Keratinocyte (primary cell): Measurements from ENCODE around the gene FBXL5. TPM values are rescaled to one million over a fixed set of nuclear protein-coding genes. Genes with fewer than 3 reads are reported as not detected.

Experiments
- DNase-seq: peaks from one replicate; pipeline ENCODE4 v3.0.0-alpha.2; 2011; ENCODE audit warnings: low read depth, missing footprints, low spot score
- FAIRE-seq: peaks from 2 replicates; lab custom pipeline; 2011; peaks lifted over from hg19 to GRCh38; lab: Jason Lieb, UNC
- H2AFZ ChIP-seq: 2 replicates; pipeline ENCODE4 v1.6.0; 2012; ENCODE audit warnings: low read length, control low read depth, inconsistent platforms; ENCODE audit not compliant: control insufficient read depth
- H3K27ac ChIP-seq: 2 replicates; pipeline ENCODE4 v1.5.1; 2011; ENCODE audit warnings: low read length; ENCODE audit not compliant: control insufficient read depth, insufficient read depth
- H3K27me3 ChIP-seq: 3 replicates; pipeline ENCODE4 v1.6.0; 2011; ENCODE audit warnings: low read length; ENCODE audit not compliant: control insufficient read depth, insufficient read depth; ENCODE audit errors: extremely low read depth
- H3K36me3 ChIP-seq, 2 experiments: 2 replicates in 1 of 2; 3 replicates in 1 of 2; pipeline ENCODE4 v1.5.1; 2011; ENCODE audit warnings: low read length in 2 of 2, mild to moderate bottlenecking in 1 of 2; ENCODE audit not compliant: control insufficient read depth in 2 of 2, insufficient read depth in 2 of 2; ENCODE audit errors: extremely low read depth in 1 of 2
- H3K4me1 ChIP-seq: 3 replicates; pipeline ENCODE4 v1.5.1; 2011; ENCODE audit warnings: low read length; ENCODE audit not compliant: control insufficient read depth, insufficient read depth; ENCODE audit errors: extremely low read depth
- H3K4me2 ChIP-seq: 3 replicates; pipeline ENCODE4 v1.6.0; 2011; ENCODE audit warnings: low read depth, low read length; ENCODE audit not compliant: control insufficient read depth, insufficient read depth; ENCODE audit errors: extremely low read depth
- H3K4me3 ChIP-seq, 3 experiments: fragments of 200-600 bp in 1 of 3; sonication (generic) in 1 of 3; 2 replicates in 2 of 3; 3 replicates in 1 of 3; pipeline ENCODE4 v1.5.1; 2011 to 2016; ENCODE audit warnings: low read length in 3 of 3, mild to moderate bottlenecking in 3 of 3, control low read depth in 2 of 3, inconsistent platforms in 1 of 3, low read depth in 1 of 3, mixed read lengths in 1 of 3, mixed run types in 1 of 3, moderate library complexity in 1 of 3; ENCODE audit not compliant: control insufficient read depth in 2 of 3, insufficient read depth in 2 of 3; ENCODE audit errors: extremely low read depth in 1 of 3
- H3K79me2 ChIP-seq: 2 replicates; pipeline ENCODE4 v1.6.0; 2012; ENCODE audit warnings: low read length; ENCODE audit not compliant: control insufficient read depth, insufficient read depth
- H3K9ac ChIP-seq: 3 replicates; pipeline ENCODE4 v1.6.0; 2011; ENCODE audit warnings: low read length; ENCODE audit not compliant: control insufficient read depth, insufficient read depth; ENCODE audit errors: extremely low read depth
- H3K9me1 ChIP-seq: 3 replicates; pipeline ENCODE4 v1.6.0; 2011; ENCODE audit warnings: low read length; ENCODE audit not compliant: control insufficient read depth, insufficient read depth; ENCODE audit errors: extremely low read depth
- H3K9me3 ChIP-seq: 2 replicates; pipeline ENCODE4 v1.5.1; 2012; ENCODE audit warnings: low read depth, low read length; ENCODE audit not compliant: control insufficient read depth
- H4K20me1 ChIP-seq: 3 replicates; pipeline ENCODE4 v1.6.0; 2011; ENCODE audit warnings: low read length; ENCODE audit not compliant: control insufficient read depth, insufficient read depth; ENCODE audit errors: extremely low read depth
- EZH2 ChIP-seq: IDR thresholded peaks from one replicate; pipeline ENCODE4 v1.6.1; 2012; ENCODE audit warnings: inconsistent platforms, mild to moderate bottlenecking, low read length, moderate library complexity
- dilution Hi-C: fragments of 300-500 bp; cut with MboI; formaldehyde crosslinking; loops from one replicate; pipeline ENCODE4 v1.7.0; 2020; ENCODE audit warnings: low sequenced_read_pairs; ENCODE audit not compliant: extremely low pct_ligation_motif_present
- polyA plus RNA-seq, 5 experiments: library from polyadenylated mRNA; depleted of rRNA in 3 of 5; stranded (reverse) in 3 of 5; stranded (forward) in 1 of 5; unstranded in 1 of 5; fragments of >200 nt; gene quantifications; 1 replicate in 1 of 5; 2 replicates in 3 of 5; 3 replicates in 1 of 5; pipeline versions ENCODE4 v1.2.1 to v1.2.3, GENCODE V29; 2011 to 2012; ENCODE audit warnings: missing spikeins in 2 of 5, low read depth in 1 of 5, low replicate concordance in 1 of 5
- TF ChIP-seq, protein P1 (sequence below), 3 experiments: IDR thresholded peaks in 1 of 3; conservative IDR thresholded peaks in 1 of 3; optimal IDR thresholded peaks in 1 of 3; 2 replicates in 2 of 3; 3 replicates in 1 of 3; pipeline versions ENCODE3 to v1.5.1; 2011; ENCODE audit warnings: low read length in 3 of 3, mild to moderate bottlenecking in 3 of 3, moderate library complexity in 2 of 3, control low read depth in 1 of 3, inconsistent platforms in 1 of 3; ENCODE audit not compliant: insufficient read depth in 2 of 3; ENCODE audit errors: extremely low read depth in 1 of 3

The FBXL5 gene
- polyA plus RNA-seq, 1 donor (not counting 4 experiments of a cell fraction or from before 2014, with no cell fraction given), result 63.1 TPM

DNA sequence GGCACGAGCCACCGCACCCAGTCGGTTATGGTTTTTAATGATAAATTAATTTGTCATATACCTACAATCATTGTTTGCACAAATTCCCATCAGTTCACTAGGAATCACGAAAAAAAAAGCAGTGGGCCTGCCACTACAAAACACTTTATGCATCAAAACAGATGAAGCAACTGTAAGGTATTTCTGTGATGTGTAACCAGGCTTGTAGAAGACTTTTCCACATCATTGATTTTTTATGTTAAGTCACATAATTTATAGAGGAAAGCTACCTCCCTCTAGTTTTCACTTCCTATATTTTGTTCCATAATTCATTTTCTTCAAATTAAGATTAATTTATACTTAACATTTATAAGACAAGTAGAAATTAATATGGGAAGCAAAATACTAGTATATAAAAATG is 19.8 kb upstream of the FBXL5 start:
- no peak for TF ChIP-seq EZH2
- TF ChIP-seq, protein P1, sequence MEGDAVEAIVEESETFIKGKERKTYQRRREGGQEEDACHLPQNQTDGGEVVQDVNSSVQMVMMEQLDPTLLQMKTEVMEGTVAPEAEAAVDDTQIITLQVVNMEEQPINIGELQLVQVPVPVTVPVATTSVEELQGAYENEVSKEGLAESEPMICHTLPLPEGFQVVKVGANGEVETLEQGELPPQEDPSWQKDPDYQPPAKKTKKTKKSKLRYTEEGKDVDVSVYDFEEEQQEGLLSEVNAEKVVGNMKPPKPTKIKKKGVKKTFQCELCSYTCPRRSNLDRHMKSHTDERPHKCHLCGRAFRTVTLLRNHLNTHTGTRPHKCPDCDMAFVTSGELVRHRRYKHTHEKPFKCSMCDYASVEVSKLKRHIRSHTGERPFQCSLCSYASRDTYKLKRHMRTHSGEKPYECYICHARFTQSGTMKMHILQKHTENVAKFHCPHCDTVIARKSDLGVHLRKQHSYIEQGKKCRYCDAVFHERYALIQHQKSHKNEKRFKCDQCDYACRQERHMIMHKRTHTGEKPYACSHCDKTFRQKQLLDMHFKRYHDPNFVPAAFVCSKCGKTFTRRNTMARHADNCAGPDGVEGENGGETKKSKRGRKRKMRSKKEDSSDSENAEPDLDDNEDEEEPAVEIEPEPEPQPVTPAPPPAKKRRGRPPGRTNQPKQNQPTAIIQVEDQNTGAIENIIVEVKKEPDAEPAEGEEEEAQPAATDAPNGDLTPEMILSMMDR (optimal IDR thresholded peaks at IDR 0.05 in 1 of 3, IDR thresholded peaks at IDR 0.05 in 1 of 3, conservative IDR thresholded peaks at IDR 0.05 in 1 of 3; ENCODE audit: extremely low read depth in 1 of 3, insufficient read depth in 2 of 3, low read length in 3 of 3), result no peak
- Histone ChIP-seq H3K79me2 (peaks cover 89% of the 10 kb centered on the region), H3K36me3 (peaks cover 0 to 12% of the 10 kb centered on the region in 2 experiments), H4K20me1 (no peaks in the 10 kb centered on the region), H3K4me1 (peaks cover 51% of the 10 kb centered on the region), H3K9me3 (no peaks in the 10 kb centered on the region), H3K9me1 (no peaks in the 10 kb centered on the region), H3K27me3 (no peaks in the 10 kb centered on the region), H3K4me2 (no peak overlapping the region), H3K9ac (no peak overlapping the region), H3K27ac (no peak overlapping the region), H3K4me3 (no peak overlapping the region), H2AFZ (no peak overlapping the region)
- dilution Hi-C loops, result no loop called here
- FAIRE-seq (no peak), DNase-seq (no peak)

DNA sequence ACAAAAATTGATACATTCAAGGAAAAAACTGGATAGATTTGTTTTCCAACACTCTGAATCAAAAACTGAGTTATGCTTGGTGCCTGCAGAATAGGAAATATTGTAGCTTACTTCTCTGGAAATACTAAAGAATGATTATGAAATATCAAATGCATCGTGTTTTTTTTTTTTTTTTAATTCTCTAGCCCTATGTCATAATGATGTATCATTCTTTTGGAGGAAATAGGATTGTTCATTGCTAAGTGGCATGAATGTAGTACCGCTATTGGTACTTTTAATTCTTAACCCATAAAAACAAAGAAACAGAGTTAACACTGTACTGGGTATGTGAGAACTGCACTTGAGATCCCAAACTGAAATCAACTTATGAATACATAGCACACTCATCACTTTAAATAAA is 18.9 kb upstream of the FBXL5 start:
- Histone ChIP-seq H3K27me3 (no peaks in the 10 kb centered on the region), H3K36me3 (peaks cover 0 to 8% of the 10 kb centered on the region in 2 experiments), H3K79me2 (peaks cover 84% of the 10 kb centered on the region), H3K4me2 (no peak overlapping the region), H3K27ac (no peak overlapping the region), H4K20me1 (no peaks in the 10 kb centered on the region), H2AFZ (no peak overlapping the region), H3K9me1 (no peaks in the 10 kb centered on the region), H3K9me3 (no peaks in the 10 kb centered on the region), H3K4me3 (no peak overlapping the region), H3K9ac (no peak overlapping the region), H3K4me1 (peaks cover 45% of the 10 kb centered on the region)
- DNase-seq, result no peak
- TF ChIP-seq, protein P1 (optimal IDR thresholded peaks at IDR 0.05 in 1 of 3, IDR thresholded peaks at IDR 0.05 in 1 of 3, conservative IDR thresholded peaks at IDR 0.05 in 1 of 3; ENCODE audit: extremely low read depth in 1 of 3, insufficient read depth in 2 of 3, low read length in 3 of 3), result no peak
- no peak for TF ChIP-seq EZH2
- FAIRE-seq, result no peak
- dilution Hi-C loops, result no loop called here
